ENCODE data around the gene COX19. TPM values are rescaled to one million over a fixed set of nuclear protein-coding genes. Genes with fewer than 3 reads are reported as not detected.

Gene COX19
- total and polyA plus RNA-seq, 2 donors (not counting 3 experiments of a cell fraction or from before 2014, with no cell fraction given) = 6.8 to 10.6 TPM

GRCh38 chr7:923108-924041, 52.0 kb downstream of the COX19 start:
- no peak overlapping the region for H2AFZ ChIP-seq (ENCODE audit: low read depth, low read length)
- H3K27ac ChIP-seq (ENCODE audit: insufficient read depth, low read depth, low read length) = no peak overlapping the region
- no peak overlapping the region for H3K4me3 ChIP-seq (replicated peaks in 1 of 3; ENCODE audit: insufficient read depth in 1 of 3, low read depth in 1 of 3, low read length in 3 of 3)
- no peaks in the 10 kb centered on the region for H4K20me1 ChIP-seq (replicated peaks; ENCODE audit: control insufficient read depth, extremely low read depth, insufficient read depth, low read length)
- dilution Hi-C loops (cut with MboI; ENCODE audit: extremely low pct_ligation_motif_present, low sequenced_read_pairs) (no loop called here), intact Hi-C loops (cut with micrococcal nuclease) (no loop called here)
- no TSS peak for BruUV-seq (replicated peaks)
- DNase-seq (ENCODE audit: low read depth, low spot score) (no peak), FAIRE-seq (peak; percentile 60)
- H3K9me1 ChIP-seq (replicated peaks; ENCODE audit: control insufficient read depth, extremely low read depth, insufficient read depth, low read length) = no peaks in the 10 kb centered on the region
- CTCF ChIA-PET = no interaction called here
- no peaks in the 10 kb centered on the region for H3K36me3 ChIP-seq (ENCODE audit: control insufficient read depth in 2 of 2, extremely low read depth in 1 of 2, insufficient read depth in 2 of 2, low read length in 2 of 2)
- POLR2A ChIA-PET = no interaction called here
- no peaks in the 10 kb centered on the region for H3K79me2 ChIP-seq (ENCODE audit: control insufficient read depth, insufficient read depth, low read length)
- no peaks in the 10 kb centered on the region for H3K9me3 ChIP-seq (replicated peaks; ENCODE audit: control insufficient read depth, insufficient read depth, low read length)
- TF ChIP-seq POLR2AphosphoS5 (IDR thresholded peaks at IDR 0.05; ENCODE audit: insufficient read depth, low read depth, low read length) (no peak), CTCF (IDR thresholded peaks at IDR 0.05; ENCODE audit: extremely low read depth in 1 of 2, insufficient read depth in 1 of 2, low read depth in 1 of 2, low read length in 2 of 2) (no peak), MAX (IDR thresholded peaks at IDR 0.05; ENCODE audit: insufficient read depth, insufficient read length) (no peak), POLR2A (IDR thresholded peaks at IDR 0.05; ENCODE audit: low read depth, low read length) (no peak), JUN (IDR thresholded peaks at IDR 0.05; ENCODE audit: borderline replicate concordance, insufficient read depth, insufficient read length, low read depth) (no peak), MYC (IDR thresholded peaks at IDR 0.05; ENCODE audit: low read depth, low read length) (no peak), EZH2 (IDR thresholded peaks at IDR 0.05; ENCODE audit: borderline replicate concordance, low read depth, low read length, severe bottlenecking) (no peak), FOS (IDR thresholded peaks at IDR 0.05; ENCODE audit: borderline replicate concordance, insufficient read depth, low read length) (no peak), GATA2 (IDR thresholded peaks at IDR 0.05; ENCODE audit: insufficient read depth, insufficient read length, low read depth, low read length) (no peak)
- H3K27me3 ChIP-seq (ENCODE audit: control insufficient read depth in 2 of 2, insufficient read depth in 2 of 2, low read length in 2 of 2) = no peaks in the 10 kb centered on the region
- no peak overlapping the region for H3K9ac ChIP-seq (replicated peaks; ENCODE audit: extremely low read depth, insufficient read depth, low read length)
- peaks cover 11% of the 10 kb centered on the region for H3K4me1 ChIP-seq (ENCODE audit: control insufficient read depth, extremely low read depth, insufficient read depth, low read length)
- H3K4me2 ChIP-seq (ENCODE audit: insufficient read depth, low read length) = no peak overlapping the region
